HCT116 (cell line): ENCODE data around the gene TIMP1. TPM values are rescaled to one million over a fixed set of nuclear protein-coding genes. Genes with fewer than 3 reads are reported as not detected.

Experiments
- ATAC-seq: fragments of 200-7000 bp; cut with Tn5 transposase; 2 replicates; pipeline ENCODE4 v1.9.1; 2020; ENCODE audit warnings: mild to moderate bottlenecking, moderate library complexity
- BruUV-seq: library from RNA; stranded (reverse); fragments of 400-500 nt; replicated peaks from 2 replicates; lab custom pipeline; 2021; lab: Mats Ljungman, UMichigan
- CTCF ChIA-PET: fragments of 300-600 bp; sonication (Branson Sonifier 250); formaldehyde crosslinking; loops from one replicate; lab custom pipeline; 2021; ENCODE audit warnings: antibody characterized with exemption; lab: Charles Lee
- POLR2A ChIA-PET: fragments of 300-600, 350-600 bp; sonication (Branson Sonifier 250); formaldehyde crosslinking; loops from one replicate; lab custom pipeline; 2021; ENCODE audit warnings: antibody characterized with exemption; lab: Charles Lee
- RAD21 ChIA-PET, 2 experiments: fragments of 300-600 bp; sonication (Branson Sonifier 250); formaldehyde crosslinking; loops; one replicate each; lab custom pipeline; 2023; ENCODE audit warnings: low total read pairs in 2 of 2; ENCODE audit not compliant: uncharacterized antibody in 2 of 2, unreplicated experiment in 2 of 2, low non-redundant PET in 1 of 2; lab: Charles Lee
- DNase-seq: peaks from one replicate; pipeline ENCODE4 v3.0.0-alpha.2; 2010; ENCODE audit warnings: low read depth, low spot score
- H2AFZ ChIP-seq: fragments of 200-600 bp; shearing (Covaris generic), sonication (generic); 2 replicates; pipeline ENCODE4 v1.6.1; 2017; ENCODE audit warnings: low read depth, mixed run types, mixed read lengths, antibody characterized with exemption, low read length; ENCODE audit not compliant: poor library complexity, severe bottlenecking
- H3K27ac ChIP-seq: 2 replicates; pipeline ENCODE4 v1.5.1; 2012; ENCODE audit warnings: low read depth, low read length
- H3K27me3 ChIP-seq: fragments of 200-600 bp; sonication (generic); 2 replicates; pipeline ENCODE4 v1.6.1; 2016; ENCODE audit warnings: mixed run types, low read length, mixed read lengths; ENCODE audit not compliant: insufficient read depth
- H3K36me3 ChIP-seq, 2 experiments: fragments of 200-500 bp in 1 of 2; fragments of 200-600 bp in 1 of 2; sonication (Bioruptor generic) in 1 of 2; sonication (generic) in 1 of 2; 2 replicates each; pipeline versions ENCODE4 v1.5.1 to v1.6.1; 2014 to 2016; ENCODE audit warnings: low read length in 2 of 2, inconsistent platforms in 1 of 2, mixed read lengths in 1 of 2, mixed run types in 1 of 2; ENCODE audit not compliant: insufficient read depth in 2 of 2, control insufficient read depth in 1 of 2
- H3K4me1 ChIP-seq, 2 experiments: fragments of 200-600 bp in 1 of 2; sonication (generic) in 1 of 2; 2 replicates each; pipeline versions ENCODE4 v1.5.1 to v1.6.1; 2012 to 2017; ENCODE audit warnings: low read length in 2 of 2, inconsistent platforms in 1 of 2, mild to moderate bottlenecking in 1 of 2, mixed read lengths in 1 of 2, mixed run types in 1 of 2, moderate library complexity in 1 of 2; ENCODE audit not compliant: insufficient read depth in 2 of 2, control insufficient read depth in 1 of 2
- H3K4me2 ChIP-seq: fragments of 200-600 bp; sonication (generic); 2 replicates; pipeline ENCODE4 v1.6.1; 2017; ENCODE audit warnings: mixed run types, low read length, mixed read lengths
- H3K4me3 ChIP-seq, 2 experiments: fragments of 200-600 bp in 1 of 2; sonication (generic) in 1 of 2; replicated peaks in 1 of 2; 2 replicates each; pipeline ENCODE4 v1.5.1; 2011 to 2016; ENCODE audit warnings: low read length in 2 of 2, control low read depth in 1 of 2, low read depth in 1 of 2, mild to moderate bottlenecking in 1 of 2, mixed read lengths in 1 of 2, mixed run types in 1 of 2
- H3K79me2 ChIP-seq: fragments of 200-600 bp; sonication (generic); 2 replicates; pipeline ENCODE4 v1.6.1; 2017; ENCODE audit warnings: mild to moderate bottlenecking, mixed run types, low read length, moderate library complexity, mixed read lengths; ENCODE audit not compliant: insufficient read depth
- H3K9ac ChIP-seq: fragments of 200-600 bp; sonication (generic); 2 replicates; pipeline ENCODE4 v1.6.1; 2016; ENCODE audit warnings: low read length, mixed read lengths
- H3K9me2 ChIP-seq: fragments of 200-600 bp; sonication (generic), shearing (Covaris generic); 2 replicates; pipeline ENCODE4 v1.6.1; 2017; ENCODE audit warnings: mixed run types, mild to moderate bottlenecking, moderate library complexity; ENCODE audit not compliant: insufficient read depth
- H3K9me3 ChIP-seq, 2 experiments: fragments of 200-500 bp in 1 of 2; fragments of 200-600 bp in 1 of 2; sonication (Bioruptor generic) in 1 of 2; sonication (generic) in 1 of 2; 2 replicates each; pipeline ENCODE4 v1.6.1; 2014 to 2017; ENCODE audit warnings: low read length in 2 of 2, mixed read lengths in 2 of 2, inconsistent platforms in 1 of 2, low read depth in 1 of 2, mild to moderate bottlenecking in 1 of 2, mixed run types in 1 of 2, moderate library complexity in 1 of 2; ENCODE audit not compliant: control insufficient read depth in 1 of 2, insufficient read depth in 1 of 2
- H4K20me1 ChIP-seq: fragments of 200-600 bp; sonication (generic), shearing (Covaris generic); 2 replicates; pipeline ENCODE4 v1.6.1; 2017; ENCODE audit warnings: mixed run types, mild to moderate bottlenecking, moderate library complexity; ENCODE audit not compliant: insufficient read depth
- CBX3 ChIP-seq: IDR thresholded peaks from 2 replicates; pipeline ENCODE4 v1.6.1; 2012; ENCODE audit warnings: low read depth
- CTCF ChIP-seq, 3 experiments: fragments of 200-600 bp in 1 of 3; sonication (generic) in 1 of 3; IDR thresholded peaks in 2 of 3; conservative IDR thresholded peaks in 1 of 3; 2 replicates each; pipeline ENCODE4 v1.5.1; 2012 to 2017; ENCODE audit warnings: low read depth in 2 of 3, low read length in 2 of 3, antibody characterized with exemption in 1 of 3, borderline replicate concordance in 1 of 3, control low read depth in 1 of 3, mild to moderate bottlenecking in 1 of 3, mixed read lengths in 1 of 3, mixed run types in 1 of 3, moderate library complexity in 1 of 3; ENCODE audit not compliant: insufficient read depth in 1 of 3
- ELF1 ChIP-seq: IDR thresholded peaks from 2 replicates; pipeline ENCODE4 v1.6.1; 2012; ENCODE audit warnings: low read depth, borderline replicate concordance
- ZFX ChIP-seq: fragments of 450-650 bp; IDR thresholded peaks from 2 replicates; pipeline ENCODE4 v1.6.1; 2017
- intact Hi-C: fragments of 100-400 bp; cut with micrococcal nuclease; formaldehyde crosslinking; loops from 2 replicates; pipeline ENCODE4 v1.10.0; 2022
- total RNA-seq: library from RNA; stranded (reverse); gene quantifications from one replicate; pipeline ENCODE4 v1.2.1, GENCODE V29; 2021; ENCODE audit not compliant: unreplicated experiment

The TIMP1 gene
- total RNA-seq, 1 experiment from 2014 or later, result 225 TPM

- no peak for TF ChIP-seq CBX3
- no peak for TF ChIP-seq ZFX
- TF ChIP-seq, all 23 proteins: peak for 0
These were observed 18.4 kb upstream of the TIMP1 start (continued) for GRCh38 chrX:47563801-47564315.

DNA sequence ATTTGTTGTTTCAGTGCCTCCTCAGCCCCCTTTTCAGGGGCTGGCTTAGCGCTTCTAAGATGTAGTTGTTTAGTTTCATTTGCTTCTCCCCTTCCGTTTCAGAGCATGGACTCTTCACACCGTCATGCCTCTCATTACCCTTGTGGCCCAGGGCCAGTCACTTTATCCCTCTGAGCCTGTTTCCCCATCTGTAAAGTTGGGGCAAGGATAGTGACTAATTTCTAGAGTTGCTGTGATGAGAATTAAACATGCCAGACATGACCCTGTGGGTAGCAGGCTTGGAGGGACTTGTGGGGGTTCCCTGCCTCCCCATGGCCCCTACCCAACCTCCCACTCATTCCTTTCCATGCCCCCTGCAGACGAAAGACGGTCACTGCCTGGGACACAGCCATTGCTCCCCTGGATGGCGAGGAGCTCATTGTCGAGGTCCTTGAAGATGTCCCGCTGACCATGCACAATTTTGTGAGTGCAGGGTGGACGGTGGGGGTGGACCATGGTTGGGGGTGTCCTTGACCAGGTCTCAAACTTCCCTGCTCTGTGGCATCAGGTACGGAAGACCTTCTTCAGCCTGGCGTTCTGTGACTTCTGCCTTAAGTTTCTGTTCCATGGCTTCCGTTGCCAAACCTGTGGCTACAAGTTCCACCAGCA lies 17.7 kb upstream of the TIMP1 start:
- Histone ChIP-seq H3K9me3 (no peaks in the 10 kb centered on the region), H3K27ac (no peak overlapping the region), H3K4me3 (no peak overlapping the region), H3K27me3 (no peaks in the 10 kb centered on the region), H3K4me2 (no peak overlapping the region), H3K9me2 (no peaks in the 10 kb centered on the region), H4K20me1 (no peaks in the 10 kb centered on the region), H3K9ac (no peak overlapping the region)
- DNase-seq (no peak), ATAC-seq (no peak)
- intact Hi-C loops, result loop anchor here (5.0 to 10.0 kb wide), 4 partner anchors 63 to 930 kb away; partner anchors contain the start of genes CFP and ZNF81
- ChIA-PET POLR2A (interaction anchor here (1.0 kb wide), 1 partner anchor 17 kb away, joined by 3 read pairs; no protein-coding TSS in a partner anchor), CTCF (no interaction called here), RAD21 (no interaction called here)
- BruUV-seq, result no TSS peak
- TF ChIP-seq CTCF (IDR thresholded peaks at IDR 0.05 in 2 of 3, conservative IDR thresholded peaks at IDR 0.05 in 1 of 3; ENCODE audit: borderline replicate concordance in 1 of 3, insufficient read depth in 1 of 3, low read depth in 2 of 3, low read length in 2 of 3), result no peak
- TF ChIP-seq ELF1, result no peak
- TF ChIP-seq, all 23 proteins: peak for 0
- Histone ChIP-seq H3K4me1 (peaks cover 0 to 15% of the 10 kb centered on the region in 2 experiments; a peak in 1 of 4 replicates), H3K79me2 (peaks cover 19% of the 10 kb centered on the region), H3K36me3 (peaks cover 0 to 3% of the 10 kb centered on the region in 2 experiments; a peak in 3 of 4 replicates), H2AFZ (no peak overlapping the region)
